ENCODE results near the gene ZNF587B.

DNA sequence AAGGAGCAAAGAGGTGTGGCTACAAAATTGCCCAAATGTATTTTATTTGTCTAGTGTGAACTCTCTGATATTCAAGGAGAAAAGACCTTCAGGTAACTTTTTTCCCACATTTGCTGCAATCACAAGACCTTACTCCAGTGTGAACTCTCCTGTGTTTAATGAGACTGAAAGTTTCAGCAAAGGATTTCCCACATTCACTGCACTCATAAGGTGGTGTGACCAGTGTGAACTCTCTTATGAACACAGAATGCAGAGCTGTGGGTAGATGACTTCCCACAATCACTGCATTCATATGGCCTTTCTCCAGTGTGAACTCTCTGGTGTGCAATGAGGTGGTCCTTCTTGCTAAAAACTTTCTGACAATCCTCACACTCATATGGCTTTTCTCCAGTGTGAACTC is 42.4 kb downstream of the ZNF587B start:
- TF ChIP-seq, protein P1, sequence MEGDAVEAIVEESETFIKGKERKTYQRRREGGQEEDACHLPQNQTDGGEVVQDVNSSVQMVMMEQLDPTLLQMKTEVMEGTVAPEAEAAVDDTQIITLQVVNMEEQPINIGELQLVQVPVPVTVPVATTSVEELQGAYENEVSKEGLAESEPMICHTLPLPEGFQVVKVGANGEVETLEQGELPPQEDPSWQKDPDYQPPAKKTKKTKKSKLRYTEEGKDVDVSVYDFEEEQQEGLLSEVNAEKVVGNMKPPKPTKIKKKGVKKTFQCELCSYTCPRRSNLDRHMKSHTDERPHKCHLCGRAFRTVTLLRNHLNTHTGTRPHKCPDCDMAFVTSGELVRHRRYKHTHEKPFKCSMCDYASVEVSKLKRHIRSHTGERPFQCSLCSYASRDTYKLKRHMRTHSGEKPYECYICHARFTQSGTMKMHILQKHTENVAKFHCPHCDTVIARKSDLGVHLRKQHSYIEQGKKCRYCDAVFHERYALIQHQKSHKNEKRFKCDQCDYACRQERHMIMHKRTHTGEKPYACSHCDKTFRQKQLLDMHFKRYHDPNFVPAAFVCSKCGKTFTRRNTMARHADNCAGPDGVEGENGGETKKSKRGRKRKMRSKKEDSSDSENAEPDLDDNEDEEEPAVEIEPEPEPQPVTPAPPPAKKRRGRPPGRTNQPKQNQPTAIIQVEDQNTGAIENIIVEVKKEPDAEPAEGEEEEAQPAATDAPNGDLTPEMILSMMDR (IDR thresholded peaks at IDR 0.05): no peak
- TF ChIP-seq POLR2A (IDR thresholded peaks at IDR 0.05): no peak
